HepG2 (cell line): ENCODE data around the gene POC1B. TPM values are rescaled to one million over a fixed set of nuclear protein-coding genes. Genes with fewer than 3 reads are reported as not detected.

Source experiments
- HMGXB3 ChIP-seq: sonication (generic); formaldehyde crosslinking; IDR thresholded peaks from 2 replicates; pipeline ENCODE4 v1.4.0; 2020; ENCODE audit warnings: missing genetic modification reagents, borderline replicate concordance
- NFRKB ChIP-seq: fragments of 450-650 bp; IDR thresholded peaks from 2 replicates; pipeline ENCODE4 v1.6.1; 2017
- ZNF251 ChIP-seq: sonication (generic); formaldehyde crosslinking; IDR thresholded peaks from 2 replicates; pipeline ENCODE4 v1.9.0; 2021; ENCODE audit warnings: mild to moderate bottlenecking, missing genetic modification reagents
- polyA plus RNA-seq, 8 experiments: library from polyadenylated mRNA; depleted of rRNA in 3 of 8; stranded (reverse) in 7 of 8; unstranded in 1 of 8; fragments of >200 nt; fragmentation: Illumina TruSeq in 4 of 8; extraction: Trizol in 4 of 8; gene quantifications; 2 replicates each; pipeline versions ENCODE4 v1.2.1 to v1.2.3, GENCODE V29; 2011 to 2016; ENCODE audit warnings: low read depth in 4 of 8, missing spikeins in 1 of 8, mixed read lengths in 1 of 8; ENCODE audit not compliant: insufficient read depth in 1 of 8
- total RNA-seq, 5 experiments: library from RNA; depleted of rRNA; stranded (reverse); fragments of >200 nt; fragmentation: Illumina TruSeq; extraction: Trizol; gene quantifications; 2 replicates each; pipeline ENCODE4 v1.2.3, GENCODE V29; 2016; ENCODE audit warnings: low read depth in 1 of 5
- TF ChIP-seq, protein P1 (sequence below): sonication (generic); formaldehyde crosslinking; IDR thresholded peaks from 2 replicates; pipeline ENCODE4 v1.4.0; 2020; ENCODE audit warnings: missing genetic modification reagents
- TF ChIP-seq, protein P2 (sequence below): sonication (generic); formaldehyde crosslinking; IDR thresholded peaks from one replicate; pipeline ENCODE4 v1.5.1; 2020; ENCODE audit warnings: mild to moderate bottlenecking, missing genetic modification reagents; ENCODE audit errors: not compliant biosample characterization
- TF ChIP-seq, protein P3 (sequence below): sonication (generic); formaldehyde crosslinking; IDR thresholded peaks from 2 replicates; pipeline ENCODE4 v1.8.0; 2023; ENCODE audit warnings: mild to moderate bottlenecking, missing genetic modification reagents
- TF ChIP-seq, protein P4 (sequence below): IDR thresholded peaks from 2 replicates; pipeline ENCODE4 v1.6.1; 2016; ENCODE audit warnings: low read depth, borderline replicate concordance

The POC1B gene
- total and polyA plus RNA-seq, 2 of the 13 experiments (the other 11 are each of a cell fraction or from before 2014, with no cell fraction given): 9.3 to 11.0 TPM

DNA sequence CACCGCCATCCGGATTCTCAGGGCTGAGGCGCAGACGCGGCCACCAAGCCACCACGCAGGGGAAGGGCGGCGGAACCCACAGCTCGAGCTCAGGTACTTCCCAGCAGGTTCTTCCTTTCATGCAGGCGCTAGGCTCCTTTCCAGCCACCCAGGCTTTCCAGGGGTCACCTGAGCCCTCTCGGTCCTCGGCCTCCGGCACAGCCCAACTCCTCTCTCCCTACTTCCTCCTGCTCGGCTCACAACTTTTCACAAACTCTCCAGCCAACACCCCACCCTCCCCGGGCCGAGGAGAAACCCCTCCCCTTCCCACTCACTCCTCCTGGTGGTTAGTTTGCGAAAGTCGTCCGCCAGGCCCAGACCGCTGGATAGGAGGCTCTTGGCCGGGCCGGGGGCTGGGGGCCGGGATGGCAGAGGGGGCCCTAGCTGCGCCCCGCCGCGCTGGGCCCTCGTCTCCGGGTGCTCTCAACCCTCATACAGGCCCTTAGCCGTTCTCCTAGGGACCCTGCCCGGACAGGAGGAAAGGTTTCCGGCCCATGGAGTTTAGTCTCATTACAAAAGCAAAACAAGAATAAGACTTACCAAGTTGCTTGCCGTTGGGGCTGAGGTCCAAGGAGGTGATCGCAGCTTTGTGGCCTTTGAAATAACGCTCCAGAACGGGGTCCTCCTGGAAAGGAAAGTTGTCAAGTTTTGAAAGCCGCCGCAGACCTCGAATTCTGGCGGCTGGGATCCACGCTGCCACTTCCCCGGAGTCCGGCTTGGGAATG, 1.1 kb downstream of the POC1B start, which contains the start of gene GALNT4 (continued):
- TF ChIP-seq, protein P1, sequence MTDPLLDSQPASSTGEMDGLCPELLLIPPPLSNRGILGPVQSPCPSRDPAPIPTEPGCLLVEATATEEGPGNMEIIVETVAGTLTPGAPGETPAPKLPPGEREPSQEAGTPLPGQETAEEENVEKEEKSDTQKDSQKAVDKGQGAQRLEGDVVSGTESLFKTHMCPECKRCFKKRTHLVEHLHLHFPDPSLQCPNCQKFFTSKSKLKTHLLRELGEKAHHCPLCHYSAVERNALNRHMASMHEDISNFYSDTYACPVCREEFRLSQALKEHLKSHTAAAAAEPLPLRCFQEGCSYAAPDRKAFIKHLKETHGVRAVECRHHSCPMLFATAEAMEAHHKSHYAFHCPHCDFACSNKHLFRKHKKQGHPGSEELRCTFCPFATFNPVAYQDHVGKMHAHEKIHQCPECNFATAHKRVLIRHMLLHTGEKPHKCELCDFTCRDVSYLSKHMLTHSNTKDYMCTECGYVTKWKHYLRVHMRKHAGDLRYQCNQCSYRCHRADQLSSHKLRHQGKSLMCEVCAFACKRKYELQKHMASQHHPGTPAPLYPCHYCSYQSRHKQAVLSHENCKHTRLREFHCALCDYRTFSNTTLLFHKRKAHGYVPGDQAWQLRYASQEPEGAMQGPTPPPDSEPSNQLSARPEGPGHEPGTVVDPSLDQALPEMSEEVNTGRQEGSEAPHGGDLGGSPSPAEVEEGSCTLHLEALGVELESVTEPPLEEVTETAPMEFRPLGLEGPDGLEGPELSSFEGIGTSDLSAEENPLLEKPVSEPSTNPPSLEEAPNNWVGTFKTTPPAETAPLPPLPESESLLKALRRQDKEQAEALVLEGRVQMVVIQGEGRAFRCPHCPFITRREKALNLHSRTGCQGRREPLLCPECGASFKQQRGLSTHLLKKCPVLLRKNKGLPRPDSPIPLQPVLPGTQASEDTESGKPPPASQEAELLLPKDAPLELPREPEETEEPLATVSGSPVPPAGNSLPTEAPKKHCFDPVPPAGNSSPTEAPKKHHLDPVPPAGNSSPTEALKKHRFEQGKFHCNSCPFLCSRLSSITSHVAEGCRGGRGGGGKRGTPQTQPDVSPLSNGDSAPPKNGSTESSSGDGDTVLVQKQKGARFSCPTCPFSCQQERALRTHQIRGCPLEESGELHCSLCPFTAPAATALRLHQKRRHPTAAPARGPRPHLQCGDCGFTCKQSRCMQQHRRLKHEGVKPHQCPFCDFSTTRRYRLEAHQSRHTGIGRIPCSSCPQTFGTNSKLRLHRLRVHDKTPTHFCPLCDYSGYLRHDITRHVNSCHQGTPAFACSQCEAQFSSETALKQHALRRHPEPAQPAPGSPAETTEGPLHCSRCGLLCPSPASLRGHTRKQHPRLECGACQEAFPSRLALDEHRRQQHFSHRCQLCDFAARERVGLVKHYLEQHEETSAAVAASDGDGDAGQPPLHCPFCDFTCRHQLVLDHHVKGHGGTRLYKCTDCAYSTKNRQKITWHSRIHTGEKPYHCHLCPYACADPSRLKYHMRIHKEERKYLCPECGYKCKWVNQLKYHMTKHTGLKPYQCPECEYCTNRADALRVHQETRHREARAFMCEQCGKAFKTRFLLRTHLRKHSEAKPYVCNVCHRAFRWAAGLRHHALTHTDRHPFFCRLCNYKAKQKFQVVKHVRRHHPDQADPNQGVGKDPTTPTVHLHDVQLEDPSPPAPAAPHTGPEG (CRISPR knock-in tag): no peak
- TF ChIP-seq ZNF251 (CRISPR knock-in tag): no peak
- TF ChIP-seq, protein P2, sequence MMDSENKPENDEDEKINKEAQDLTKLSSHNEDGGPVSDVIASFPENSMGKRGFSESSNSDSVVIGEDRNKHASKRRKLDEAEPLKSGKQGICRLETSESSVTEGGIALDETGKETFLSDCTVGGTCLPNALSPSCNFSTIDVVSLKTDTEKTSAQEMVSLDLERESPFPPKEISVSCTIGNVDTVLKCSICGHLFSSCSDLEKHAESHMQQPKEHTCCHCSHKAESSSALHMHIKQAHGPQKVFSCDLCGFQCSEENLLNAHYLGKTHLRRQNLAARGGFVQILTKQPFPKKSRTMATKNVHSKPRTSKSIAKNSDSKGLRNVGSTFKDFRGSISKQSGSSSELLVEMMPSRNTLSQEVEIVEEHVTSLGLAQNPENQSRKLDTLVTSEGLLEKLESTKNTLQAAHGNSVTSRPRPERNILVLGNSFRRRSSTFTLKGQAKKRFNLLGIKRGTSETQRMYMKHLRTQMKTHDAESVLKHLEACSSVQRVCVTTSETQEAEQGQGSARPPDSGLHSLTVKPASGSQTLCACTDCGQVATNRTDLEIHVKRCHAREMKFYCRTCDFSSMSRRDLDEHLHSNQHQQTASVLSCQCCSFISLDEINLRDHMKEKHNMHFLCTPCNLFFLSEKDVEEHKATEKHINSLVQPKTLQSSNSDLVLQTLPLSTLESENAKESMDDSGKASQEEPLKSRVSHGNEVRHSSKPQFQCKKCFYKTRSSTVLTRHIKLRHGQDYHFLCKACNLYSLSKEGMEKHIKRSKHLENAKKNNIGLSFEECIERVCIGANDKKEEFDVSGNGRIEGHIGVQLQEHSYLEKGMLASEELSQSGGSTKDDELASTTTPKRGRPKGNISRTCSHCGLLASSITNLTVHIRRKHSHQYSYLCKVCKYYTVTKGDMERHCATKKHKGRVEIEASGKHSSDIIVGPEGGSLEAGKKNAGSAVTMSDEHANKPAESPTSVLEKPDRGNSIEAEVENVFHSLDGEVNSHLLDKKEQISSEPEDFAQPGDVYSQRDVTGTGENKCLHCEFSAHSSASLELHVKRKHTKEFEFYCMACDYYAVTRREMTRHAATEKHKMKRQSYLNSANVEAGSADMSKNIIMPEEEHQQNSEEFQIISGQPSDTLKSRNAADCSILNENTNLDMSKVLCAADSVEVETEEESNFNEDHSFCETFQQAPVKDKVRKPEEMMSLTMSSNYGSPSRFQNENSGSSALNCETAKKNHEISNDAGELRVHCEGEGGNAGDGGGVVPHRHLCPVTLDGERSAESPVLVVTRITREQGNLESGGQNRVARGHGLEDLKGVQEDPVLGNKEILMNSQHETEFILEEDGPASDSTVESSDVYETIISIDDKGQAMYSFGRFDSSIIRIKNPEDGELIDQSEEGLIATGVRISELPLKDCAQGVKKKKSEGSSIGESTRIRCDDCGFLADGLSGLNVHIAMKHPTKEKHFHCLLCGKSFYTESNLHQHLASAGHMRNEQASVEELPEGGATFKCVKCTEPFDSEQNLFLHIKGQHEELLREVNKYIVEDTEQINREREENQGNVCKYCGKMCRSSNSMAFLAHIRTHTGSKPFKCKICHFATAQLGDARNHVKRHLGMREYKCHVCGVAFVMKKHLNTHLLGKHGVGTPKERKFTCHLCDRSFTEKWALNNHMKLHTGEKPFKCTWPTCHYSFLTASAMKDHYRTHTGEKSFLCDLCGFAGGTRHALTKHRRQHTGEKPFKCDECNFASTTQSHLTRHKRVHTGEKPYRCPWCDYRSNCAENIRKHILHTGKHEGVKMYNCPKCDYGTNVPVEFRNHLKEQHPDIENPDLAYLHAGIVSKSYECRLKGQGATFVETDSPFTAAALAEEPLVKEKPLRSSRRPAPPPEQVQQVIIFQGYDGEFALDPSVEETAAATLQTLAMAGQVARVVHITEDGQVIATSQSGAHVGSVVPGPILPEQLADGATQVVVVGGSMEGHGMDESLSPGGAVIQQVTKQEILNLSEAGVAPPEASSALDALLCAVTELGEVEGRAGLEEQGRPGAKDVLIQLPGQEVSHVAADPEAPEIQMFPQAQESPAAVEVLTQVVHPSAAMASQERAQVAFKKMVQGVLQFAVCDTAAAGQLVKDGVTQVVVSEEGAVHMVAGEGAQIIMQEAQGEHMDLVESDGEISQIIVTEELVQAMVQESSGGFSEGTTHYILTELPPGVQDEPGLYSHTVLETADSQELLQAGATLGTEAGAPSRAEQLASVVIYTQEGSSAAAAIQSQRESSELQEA (CRISPR knock-in tag): no peak
- TF ChIP-seq NFRKB: no peak
- TF ChIP-seq, protein P3, sequence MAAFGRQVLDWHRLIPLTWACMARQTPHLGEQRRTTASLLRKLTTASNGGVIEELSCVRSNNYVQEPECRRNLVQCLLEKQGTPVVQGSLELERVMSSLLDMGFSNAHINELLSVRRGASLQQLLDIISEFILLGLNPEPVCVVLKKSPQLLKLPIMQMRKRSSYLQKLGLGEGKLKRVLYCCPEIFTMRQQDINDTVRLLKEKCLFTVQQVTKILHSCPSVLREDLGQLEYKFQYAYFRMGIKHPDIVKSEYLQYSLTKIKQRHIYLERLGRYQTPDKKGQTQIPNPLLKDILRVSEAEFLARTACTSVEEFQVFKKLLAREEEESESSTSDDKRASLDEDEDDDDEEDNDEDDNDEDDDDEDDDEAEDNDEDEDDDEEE (CRISPR knock-in tag): 0 out of 2 replicates have a peak, but pooled peaks have one; percentile 23
- TF ChIP-seq HMGXB3 (CRISPR knock-in tag): 0 out of 2 replicates have a peak, but pooled peaks have one; percentile 24
- TF ChIP-seq, protein P4, sequence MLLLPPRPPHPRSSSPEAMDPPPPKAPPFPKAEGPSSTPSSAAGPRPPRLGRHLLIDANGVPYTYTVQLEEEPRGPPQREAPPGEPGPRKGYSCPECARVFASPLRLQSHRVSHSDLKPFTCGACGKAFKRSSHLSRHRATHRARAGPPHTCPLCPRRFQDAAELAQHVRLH (CRISPR knock-in tag): no peak
